Kidney epithelial cell (primary cell): ENCODE measurements around the gene CAMK2N2. TPM values are rescaled to one million over a fixed set of nuclear protein-coding genes. Genes with fewer than 3 reads are reported as not detected.

Experiments used
- DNase-seq: peaks from one replicate; pipeline ENCODE4 v3.0.0-alpha.2; 2010; ENCODE audit warnings: low read depth
- H3K27me3 ChIP-seq: 2 replicates; pipeline ENCODE4 v1.6.0; 2011; ENCODE audit warnings: low read length; ENCODE audit not compliant: control insufficient read depth, insufficient read depth
- H3K36me3 ChIP-seq: 2 replicates; pipeline ENCODE4 v1.5.1; 2011; ENCODE audit warnings: low read length; ENCODE audit not compliant: control insufficient read depth, insufficient read depth
- H3K4me3 ChIP-seq: 2 replicates; pipeline ENCODE4 v1.5.1; 2011; ENCODE audit warnings: low read depth, mild to moderate bottlenecking, control low read depth, low read length
- CTCF ChIP-seq: IDR thresholded peaks from 2 replicates; pipeline ENCODE4 v1.5.1; 2011; ENCODE audit warnings: mild to moderate bottlenecking, moderate library complexity, low read length, control low read depth, inconsistent platforms; ENCODE audit not compliant: insufficient read depth, poor library complexity, severe bottlenecking
- total RNA-seq: library from RNA; depleted of rRNA; stranded (reverse); fragments of >200 nt; gene quantifications from 2 replicates; pipeline ENCODE4 v1.2.3, GENCODE V29; 2015

Gene CAMK2N2
- total RNA-seq, 1 donor from 2014 or later: 0.67 TPM

- Histone ChIP-seq H3K27me3 (peaks cover 24% of the 10 kb centered on the region), H3K36me3 (no peaks in the 10 kb centered on the region), H3K4me3 (no peak overlapping the region)
- no peak for DNase-seq
- no peak for TF ChIP-seq CTCF
Observed at GRCh38 chr3:184236033-184236410, 25.3 kb downstream of the CAMK2N2 start.

GRCh38 chr3:184235381-184236032, 25.8 kb downstream of the CAMK2N2 start:
- Histone ChIP-seq H3K27me3 (peaks cover 24% of the 10 kb centered on the region), H3K36me3 (no peaks in the 10 kb centered on the region), H3K4me3 (no peak overlapping the region)
- no peak for DNase-seq
- TF ChIP-seq CTCF: no peak

GRCh38 chr3:184234671-184235380, 26.5 kb downstream of the CAMK2N2 start:
- peaks cover 31% of the 10 kb centered on the region for H3K27me3 ChIP-seq
- no peak overlapping the region for H3K4me3 ChIP-seq
- no peaks in the 10 kb centered on the region for H3K36me3 ChIP-seq
- no peak for DNase-seq
- TF ChIP-seq CTCF: no peak

- peak; percentile 79 for DNase-seq
- Histone ChIP-seq H3K27me3 (peaks cover 36% of the 10 kb centered on the region), H3K36me3 (no peaks in the 10 kb centered on the region), H3K4me3 (no peak overlapping the region)
- peak; percentile 21 for TF ChIP-seq CTCF
Observed at GRCh38 chr3:184234224-184234623, 27.1 kb downstream of the CAMK2N2 start.

- no peaks in the 10 kb centered on the region for H3K36me3 ChIP-seq
- H3K4me3 ChIP-seq: no peak overlapping the region
- peaks cover 46% of the 10 kb centered on the region for H3K27me3 ChIP-seq
- no peak for TF ChIP-seq CTCF
- DNase-seq: no peak
Observed at GRCh38 chr3:184233127-184233843, 28.1 kb downstream of the CAMK2N2 start.
